ENCODE results near the gene SLC6A19. TPM values are rescaled to one million over a fixed set of nuclear protein-coding genes. Genes with fewer than 3 reads are reported as not detected.

The SLC6A19 gene
- polyA plus RNA-seq, 3 donors: not detected

DNA sequence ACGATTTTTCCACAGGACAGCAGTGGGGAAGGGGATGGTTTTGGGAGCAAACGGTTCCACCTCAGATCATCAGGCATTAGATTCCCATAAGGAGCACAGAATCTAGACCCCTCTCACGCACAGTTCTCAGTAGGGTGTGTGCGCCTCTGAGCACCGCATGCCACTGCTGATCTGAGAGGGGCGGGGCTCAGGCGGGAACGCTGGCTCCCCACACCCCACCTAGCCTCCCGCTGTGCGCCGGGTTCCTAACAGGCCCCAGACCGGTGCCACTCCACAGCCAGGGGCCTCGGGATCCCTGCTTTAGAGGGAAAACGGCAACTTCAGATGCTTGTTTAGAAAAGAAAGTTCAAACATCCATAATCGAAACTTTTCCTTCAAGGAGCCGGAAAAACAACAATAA is 73.1 kb downstream of the SLC6A19 start:
- H3K4me1 Mint-ChIP-seq: no peaks in the 10 kb centered on the region
- no peaks in the 10 kb centered on the region for H4K20me1 ChIP-seq (ENCODE audit: insufficient read depth, low read length)
- no peak overlapping the region for H3K4me3 ChIP-seq (replicated peaks in 1 of 3; ENCODE audit: low read depth in 2 of 3, low read length in 3 of 3)
- WGBS (ENCODE audit: insufficient coverage): no CpG with 5 or more reads among the region's 16 CpGs
- no peaks in the 10 kb centered on the region for H3K36me3 Mint-ChIP-seq
- no peaks in the 10 kb centered on the region for H3K4me1 ChIP-seq (ENCODE audit: control insufficient read depth in 1 of 2, insufficient read depth in 2 of 2, low read length in 2 of 2)
- H3K27ac Mint-ChIP-seq: no peak overlapping the region
- TF ChIP-seq, protein P1, sequence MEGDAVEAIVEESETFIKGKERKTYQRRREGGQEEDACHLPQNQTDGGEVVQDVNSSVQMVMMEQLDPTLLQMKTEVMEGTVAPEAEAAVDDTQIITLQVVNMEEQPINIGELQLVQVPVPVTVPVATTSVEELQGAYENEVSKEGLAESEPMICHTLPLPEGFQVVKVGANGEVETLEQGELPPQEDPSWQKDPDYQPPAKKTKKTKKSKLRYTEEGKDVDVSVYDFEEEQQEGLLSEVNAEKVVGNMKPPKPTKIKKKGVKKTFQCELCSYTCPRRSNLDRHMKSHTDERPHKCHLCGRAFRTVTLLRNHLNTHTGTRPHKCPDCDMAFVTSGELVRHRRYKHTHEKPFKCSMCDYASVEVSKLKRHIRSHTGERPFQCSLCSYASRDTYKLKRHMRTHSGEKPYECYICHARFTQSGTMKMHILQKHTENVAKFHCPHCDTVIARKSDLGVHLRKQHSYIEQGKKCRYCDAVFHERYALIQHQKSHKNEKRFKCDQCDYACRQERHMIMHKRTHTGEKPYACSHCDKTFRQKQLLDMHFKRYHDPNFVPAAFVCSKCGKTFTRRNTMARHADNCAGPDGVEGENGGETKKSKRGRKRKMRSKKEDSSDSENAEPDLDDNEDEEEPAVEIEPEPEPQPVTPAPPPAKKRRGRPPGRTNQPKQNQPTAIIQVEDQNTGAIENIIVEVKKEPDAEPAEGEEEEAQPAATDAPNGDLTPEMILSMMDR (IDR thresholded peaks at IDR 0.05): no peak
- no peaks in the 10 kb centered on the region for H3K27me3 ChIP-seq (ENCODE audit: control insufficient read depth in 2 of 2, insufficient read depth in 2 of 2, low read length in 2 of 2)
- no peaks in the 10 kb centered on the region for H3K36me3 ChIP-seq (replicated peaks in 1 of 2; ENCODE audit: control insufficient read depth in 1 of 2, insufficient read depth in 2 of 2, low read length in 2 of 2)
- no peak overlapping the region for H3K4me2 ChIP-seq (replicated peaks; ENCODE audit: extremely low read depth, low read length, poor library complexity, severe bottlenecking)
- H3K9ac ChIP-seq (ENCODE audit: insufficient read depth, low read length, poor library complexity, severe bottlenecking): no peak overlapping the region
- peaks cover 0 to 6% (median 2%) of the 10 kb centered on the region in 3 donors for H3K27me3 Mint-ChIP-seq (ENCODE audit: low read depth in 3 of 3)
- no peak overlapping the region for H2AFZ ChIP-seq (ENCODE audit: insufficient read depth, low read depth, low read length, poor library complexity, severe bottlenecking)
- no peak overlapping the region for H3K4me3 Mint-ChIP-seq
- DNase-seq: no peak
- peaks cover 30 to 61% of the 10 kb centered on the region in 2 donors for H3K9me3 ChIP-seq (replicated peaks in 1 of 2; ENCODE audit: control insufficient read depth in 1 of 2, insufficient read depth in 1 of 2, low read length in 2 of 2)
- no peak overlapping the region for H3K27ac ChIP-seq (ENCODE audit: low read depth in 1 of 2, low read length in 2 of 2)
- peaks cover 26 to 55% (median 41%) of the 10 kb centered on the region in 7 donors for H3K9me3 Mint-ChIP-seq
- intact Hi-C loops (cut with micrococcal nuclease): no loop called here
- no peaks in the 10 kb centered on the region for H3K79me2 ChIP-seq (ENCODE audit: insufficient read depth, low read length)

Other genes starting within 250 kb of the SLC6A19 start
- gene NKD2, start 192.8 kb upstream of the SLC6A19 start, polyA plus RNA-seq: not detected
- gene SLC12A7, start 89.5 kb upstream of the SLC6A19 start, polyA plus RNA-seq: 10 to 100 TPM in 2 of 3 donors, 1 to 10 TPM in 1; 8.2 to 31.2 (median 12.5) TPM
- gene SLC6A18, start 23.8 kb downstream of the SLC6A19 start, polyA plus RNA-seq: not detected
- not detected for gene TERT, start 93.5 kb downstream of the SLC6A19 start, polyA plus RNA-seq
- 10 to 100 TPM; 14.1 to 76.2 (median 35.0) TPM for gene CLPTM1L, start 143.5 kb downstream of the SLC6A19 start, polyA plus RNA-seq
- gene SLC6A3, start 243.8 kb downstream of the SLC6A19 start, polyA plus RNA-seq: not detected

Data from CD14-positive monocyte (primary cell).